GM12892 (cell line): ENCODE data around the gene NR3C2.

Experiments used
- POLR2A ChIP-seq: IDR thresholded peaks from 2 replicates; pipeline ENCODE4 v1.6.1; 2011; ENCODE audit warnings: low read depth, low read length, control low read depth
- POLR2AphosphoS5 ChIP-seq: IDR thresholded peaks from 2 replicates; pipeline ENCODE4 v1.6.1; 2011; ENCODE audit warnings: low read depth, low read length, control low read depth
- TAF1 ChIP-seq: IDR thresholded peaks from 2 replicates; pipeline ENCODE4 v1.6.1; 2011; ENCODE audit warnings: low read depth, mild to moderate bottlenecking, control low read depth, low read length, borderline replicate concordance

GRCh38 chr4:148332486-148332885 lies 109.7 kb downstream of the NR3C2 start:
- TF ChIP-seq POLR2AphosphoS5 (no peak), POLR2A (no peak), TAF1 (no peak)
